Body of pancreas (tissue), 4 donors: ENCODE results near the gene FCAMR.

ENCODE experiments used
- POLR2A ChIP-seq, 3 donors: fragments of 450-650 bp; IDR thresholded peaks; one replicate each; pipeline ENCODE4 v1.6.1; 2016; ENCODE audit warnings: antibody characterized with exemption in 3 of 3, mild to moderate bottlenecking in 2 of 3
- TF ChIP-seq, protein P1 (sequence below), 7 experiments: fragments of 450-650 bp in 4 of 7; fragments of 200-600 bp in 3 of 7; sonication (generic) in 3 of 7; IDR thresholded peaks; one replicate each; pipeline ENCODE4 v1.5.1; 2016 to 2019; ENCODE audit warnings: antibody characterized with exemption in 7 of 7

DNA sequence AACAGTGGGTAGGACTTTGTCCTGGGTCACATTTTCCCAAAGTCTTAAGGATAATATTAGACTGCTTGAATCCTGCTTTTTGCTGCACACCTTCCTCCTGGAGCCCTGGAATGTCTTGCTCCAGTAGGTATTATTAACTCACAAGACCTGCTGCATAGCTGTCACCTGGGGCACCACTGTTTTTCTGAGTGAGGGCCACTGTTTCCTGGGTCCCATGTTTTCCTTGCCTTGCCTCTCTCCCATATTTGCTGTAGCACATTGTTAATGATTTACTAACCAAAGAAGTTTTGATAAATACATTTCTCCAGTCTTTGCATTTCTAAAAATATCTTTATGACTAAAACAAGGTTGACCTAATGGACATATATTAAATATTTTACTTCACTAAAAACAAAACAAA lies 22.5 kb upstream of the FCAMR start:
- TF ChIP-seq, protein P1, sequence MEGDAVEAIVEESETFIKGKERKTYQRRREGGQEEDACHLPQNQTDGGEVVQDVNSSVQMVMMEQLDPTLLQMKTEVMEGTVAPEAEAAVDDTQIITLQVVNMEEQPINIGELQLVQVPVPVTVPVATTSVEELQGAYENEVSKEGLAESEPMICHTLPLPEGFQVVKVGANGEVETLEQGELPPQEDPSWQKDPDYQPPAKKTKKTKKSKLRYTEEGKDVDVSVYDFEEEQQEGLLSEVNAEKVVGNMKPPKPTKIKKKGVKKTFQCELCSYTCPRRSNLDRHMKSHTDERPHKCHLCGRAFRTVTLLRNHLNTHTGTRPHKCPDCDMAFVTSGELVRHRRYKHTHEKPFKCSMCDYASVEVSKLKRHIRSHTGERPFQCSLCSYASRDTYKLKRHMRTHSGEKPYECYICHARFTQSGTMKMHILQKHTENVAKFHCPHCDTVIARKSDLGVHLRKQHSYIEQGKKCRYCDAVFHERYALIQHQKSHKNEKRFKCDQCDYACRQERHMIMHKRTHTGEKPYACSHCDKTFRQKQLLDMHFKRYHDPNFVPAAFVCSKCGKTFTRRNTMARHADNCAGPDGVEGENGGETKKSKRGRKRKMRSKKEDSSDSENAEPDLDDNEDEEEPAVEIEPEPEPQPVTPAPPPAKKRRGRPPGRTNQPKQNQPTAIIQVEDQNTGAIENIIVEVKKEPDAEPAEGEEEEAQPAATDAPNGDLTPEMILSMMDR (IDR thresholded peaks at IDR 0.05) = no peak
- no peak for TF ChIP-seq POLR2A (IDR thresholded peaks at IDR 0.05)
